Ovary (tissue), 9 donors: ENCODE data around the gene ANKLE2. TPM values are rescaled to one million over a fixed set of nuclear protein-coding genes. Genes with fewer than 3 reads are reported as not detected.
A peak's percentile ranks its signal among the peaks of the same experiment; 100 is the strongest.

Experiments
- DNase-seq, 5 donors: peaks; one replicate each; pipeline ENCODE4 v3.0.0-alpha.2; 2019 to 2020
- H3K27ac ChIP-seq, 2 donors: fragments of 200-600 bp; one replicate each; pipeline versions ENCODE4 v1.5.1 to v1.8.0; 2019 to 2022
- H3K27me3 ChIP-seq: fragments of 200-600 bp; one replicate; pipeline ENCODE4 v1.8.0; 2022
- H3K36me3 ChIP-seq: fragments of 200-600 bp; sonication (generic); one replicate; pipeline ENCODE4 v1.5.1; 2019
- H3K4me1 ChIP-seq: one replicate; pipeline ENCODE4 v1.8.1; 2013; ENCODE audit warnings: mild to moderate bottlenecking, moderate library complexity; ENCODE audit not compliant: insufficient read depth
- H3K4me3 ChIP-seq: fragments of 200-600 bp; sonication (generic); one replicate; pipeline ENCODE4 v1.5.1; 2017
- H3K9me3 ChIP-seq, 2 donors: fragments of 200-600 bp in 1 of 2; sonication (generic) in 1 of 2; one replicate each; pipeline versions ENCODE4 v1.5.1 to v1.8.1; 2013 to 2019; ENCODE audit warnings: mild to moderate bottlenecking in 1 of 2, moderate library complexity in 1 of 2
- CTCF ChIP-seq, 3 donors: fragments of 450-650 bp in 2 of 3; fragments of 200-600 bp in 1 of 3; IDR thresholded peaks; one replicate each; pipeline versions ENCODE4 v1.5.1 to v1.8.0; 2016 to 2022; ENCODE audit warnings: antibody characterized with exemption in 3 of 3, mild to moderate bottlenecking in 1 of 3
- EP300 ChIP-seq: sonication (generic); formaldehyde crosslinking; IDR thresholded peaks from one replicate; pipeline ENCODE4 v1.6.1; 2017; ENCODE audit warnings: antibody characterized with exemption
- POLR2A ChIP-seq: fragments of 450-650 bp; IDR thresholded peaks from one replicate; pipeline ENCODE4 v1.6.1; 2017; ENCODE audit warnings: antibody characterized with exemption, mild to moderate bottlenecking, moderate library complexity
- WGBS, 3 donors: extraction: QIAGEN DNeasy Blood & Tissue Kit in 1 of 3; methylation state at CpG; one replicate each; pipeline versions ENCODE4 v1.1.5 to v1.1.7; 2013 to 2017; 5-methylcytosine and 5-hydroxymethylcytosine counted together
- intact Hi-C, 4 donors: fragments of 100-400 bp; cut with DNase I; formaldehyde crosslinking; loops; one replicate each; pipeline versions ENCODE4 v1.11.0 to v1.15.1; 2022 to 2023
- polyA plus RNA-seq, 2 donors: library from polyadenylated mRNA; stranded (reverse); fragments of 200-250 nt in 1 of 2; fragments of 350-450 nt in 1 of 2; fragmentation: Illumina TruSeq in 1 of 2; extraction: RNeasy Lipid Tissue Mini Kit (QIAGEN cat#74804) in 1 of 2; gene quantifications; one replicate each; pipeline ENCODE4 v1.2.3, GENCODE V29; 2013 to 2014
- total RNA-seq, 7 donors: library from RNA; depleted of rRNA in 2 of 7; stranded (reverse); fragments of >200 nt in 2 of 7; fragmentation: NEBNext Ultra II Directional in 3 of 7; extraction: Animal tissue kit (Norgen Biotek cat#: 25700) in 3 of 7; gene quantifications; one replicate each; pipeline versions ENCODE4 v1.1.0 to v1.2.4, GENCODE V29; 2016 to 2023
- donor health status: DM: no; HTN: no; CAD: no; lungs with moderate emphysema.
- donor health status: DM: no; HTN: no; CAD: no.
- donor health status: Bipolar disorder and iron deficiency.
- donor health status: DM: yes; HTN: yes; CAD: no.
- donor health status: DM: no; HTN: no; CAD: no.
- donor health status: DM: yes; HTN: yes; CAD: no.

Gene ANKLE2
- total and polyA plus RNA-seq, 9 donors, result 30.5 to 82.0 (median 43.2) TPM

GRCh38 chr12:132783917-132784531, 22.4 kb upstream of the ANKLE2 start:
- Histone ChIP-seq H3K4me3 (no peak overlapping the region), H3K9me3 (no peaks in the 10 kb centered on the region), H3K27me3 (no peaks in the 10 kb centered on the region), H3K4me1 (no peaks in the 10 kb centered on the region), H3K36me3 (no peaks in the 10 kb centered on the region), H3K27ac (no peak overlapping the region)
- intact Hi-C loops, result no loop called here
- DNase-seq, result no peak
- TF ChIP-seq EP300 (no peak), CTCF (IDR thresholded peaks at IDR 0.05) (no peak), POLR2A (no peak)
- WGBS, 3 donors, result 81 to 85% (median 82%) methylated on average over 22 of the region's 22 CpGs

- intact Hi-C loops, result no loop called here
- TF ChIP-seq CTCF (IDR thresholded peaks at IDR 0.05) (no peak), EP300 (no peak)
These were observed 20.3 kb upstream of the ANKLE2 start for GRCh38 chr12:132781938-132782337.

GRCh38 chr12:132779781-132780353, 18.2 kb upstream of the ANKLE2 start:
- H3K4me1 ChIP-seq, result peaks cover 14% of the 10 kb centered on the region
- H3K9me3 ChIP-seq, result no peaks in the 10 kb centered on the region
- WGBS, 3 donors, result 91 to 93% (median 91%) methylated on average over 30 of the region's 30 CpGs
- intact Hi-C loops, result loop anchor here in 1 of 4 donors (10.0 kb wide), 1 partner anchor 45 kb away; the partner anchor contains the start of gene GOLGA3
- TF ChIP-seq POLR2A (no peak), EP300 (no peak), CTCF (IDR thresholded peaks at IDR 0.05) (no peak)
- no peak overlapping the region for H3K27ac ChIP-seq
- H3K27me3 ChIP-seq, result no peaks in the 10 kb centered on the region
- H3K36me3 ChIP-seq, result no peaks in the 10 kb centered on the region
- no peak for DNase-seq
- H3K4me3 ChIP-seq, result no peak overlapping the region

More at GRCh38 chr12:132781938-132782337, 20.3 kb upstream of the ANKLE2 start:
- Histone ChIP-seq H3K27me3 (no peaks in the 10 kb centered on the region), H3K36me3 (no peaks in the 10 kb centered on the region), H3K4me1 (peaks cover 6% of the 10 kb centered on the region), H3K4me3 (no peak overlapping the region), H3K9me3 (no peaks in the 10 kb centered on the region), H3K27ac (no peak overlapping the region)
- WGBS, 3 donors, result 84 to 88% (median 88%) methylated on average over 12 of the region's 12 CpGs
- no peak for DNase-seq

- TF ChIP-seq EP300 (no peak), CTCF (IDR thresholded peaks at IDR 0.05) (no peak), POLR2A (no peak)
- H3K27me3 ChIP-seq, result no peaks in the 10 kb centered on the region
- 56 to 77% (median 65%) methylated on average over 19 to 20 of the region's 20 CpGs for WGBS, 3 donors
- H3K4me3 ChIP-seq, result no peak overlapping the region
- H3K9me3 ChIP-seq, result no peaks in the 10 kb centered on the region
- no peak for DNase-seq
- H3K36me3 ChIP-seq, result no peaks in the 10 kb centered on the region
- intact Hi-C loops, result loop anchor here in 1 of 4 donors (10.0 kb wide), 1 partner anchor 47 kb away; the partner anchor contains the start of gene GOLGA3
- peaks cover 14% of the 10 kb centered on the region for H3K4me1 ChIP-seq
- H3K27ac ChIP-seq, result peak overlapping the region in 1 of 2 donors; percentile 18
These were observed 16.0 kb upstream of the ANKLE2 start for GRCh38 chr12:132777614-132778013.
